CD4-positive, alpha-beta T cell treated with Interleukin-6 at 100 ng/mL for 8 hours (primary cell): ENCODE data around the gene ALDH4A1.
"Not testable (repeated sequence)": the region's sequence is repeated elsewhere in the genome, so short reads cannot be mapped to it uniquely, and the experiment has no call there.

Source experiments
- DNase-seq: peaks from one replicate; pipeline ENCODE4 v3.0.0-alpha.2; 2020; ENCODE audit warnings: mixed read lengths, low spot score

ALDH4A1 gene

GRCh38 chr1:18854331-18855025, 47.9 kb downstream of the ALDH4A1 start:
- no peak for DNase-seq

- no peak for DNase-seq
These were observed 49.9 kb downstream of the ALDH4A1 start for GRCh38 chr1:18852501-18852900.

DNA sequence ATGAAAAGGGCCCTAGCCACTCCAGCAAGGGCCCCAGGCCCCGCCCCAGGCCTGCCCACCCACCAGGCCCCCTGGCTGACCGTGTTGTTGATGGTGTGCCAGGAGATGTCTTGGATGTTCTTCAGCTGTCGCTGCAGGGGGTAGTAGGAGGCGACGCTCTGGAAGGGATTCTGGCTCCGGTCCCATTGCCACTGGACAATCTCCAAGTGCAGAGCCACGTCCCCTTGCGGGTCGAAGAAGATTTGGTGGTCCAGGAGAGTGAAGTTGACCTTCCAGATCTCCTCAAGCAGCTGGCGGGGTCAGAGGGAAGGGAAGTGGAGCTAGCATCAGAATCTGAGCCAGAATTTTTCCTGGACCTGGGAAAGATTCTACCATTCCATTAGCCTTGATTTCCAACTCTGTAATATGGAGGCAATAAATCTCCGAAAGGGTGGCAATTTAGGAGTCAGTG, 53.1 kb downstream of the ALDH4A1 start:
- DNase-seq: no peak

DNA sequence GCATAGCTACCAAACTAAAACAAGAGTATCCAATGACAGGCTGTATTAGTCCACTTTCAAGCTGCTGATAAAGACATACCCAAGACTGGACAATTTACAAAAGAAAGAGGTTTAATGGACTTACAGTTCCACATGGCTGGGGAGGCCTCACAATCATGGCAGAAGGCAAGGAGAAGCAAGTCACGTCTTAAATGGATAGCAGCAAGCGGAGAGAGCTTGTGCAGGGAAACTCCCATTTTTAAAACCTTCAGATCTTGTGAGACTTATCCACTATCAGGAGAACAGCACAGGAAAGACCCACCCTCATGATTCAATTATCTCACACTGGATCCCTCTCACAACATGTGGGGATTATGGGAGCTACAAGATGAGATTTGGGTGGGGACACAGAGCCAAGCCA, 54.6 kb downstream of the ALDH4A1 start:
- not testable (repeated sequence) for DNase-seq

GRCh38 chr1:18840145-18840544, 62.2 kb downstream of the ALDH4A1 start:
- no peak for DNase-seq

- DNase-seq: no peak
These were observed 65.7 kb downstream of the ALDH4A1 start for GRCh38 chr1:18836654-18837053.

- not testable (repeated sequence) for DNase-seq
These were observed 70.0 kb downstream of the ALDH4A1 start for GRCh38 chr1:18832319-18832718.

DNA sequence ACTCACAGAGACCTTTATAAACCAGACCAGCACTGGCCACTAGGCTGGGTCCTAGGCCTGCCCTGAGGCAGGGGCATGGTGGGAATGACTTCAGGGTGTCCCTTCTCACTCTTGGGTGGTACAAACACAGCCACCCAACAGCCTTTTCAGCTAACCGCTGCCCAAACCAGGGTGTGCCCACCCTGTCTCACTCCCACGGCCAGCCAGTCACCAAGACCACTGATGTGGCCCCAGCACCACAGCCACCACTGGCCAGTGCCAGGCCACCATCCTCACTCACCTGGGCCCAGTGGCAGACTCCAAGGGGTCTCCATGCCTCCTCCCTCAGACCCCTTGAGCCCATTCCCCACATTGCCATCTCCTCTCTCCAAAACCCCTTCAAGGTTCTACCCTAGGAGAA, 70.7 kb downstream of the ALDH4A1 start:
- no peak for DNase-seq

- DNase-seq: no peak
These were observed 71.8 kb downstream of the ALDH4A1 start for GRCh38 chr1:18830596-18830995.

GRCh38 chr1:18829671-18830070, 72.7 kb downstream of the ALDH4A1 start:
- no peak for DNase-seq

DNA sequence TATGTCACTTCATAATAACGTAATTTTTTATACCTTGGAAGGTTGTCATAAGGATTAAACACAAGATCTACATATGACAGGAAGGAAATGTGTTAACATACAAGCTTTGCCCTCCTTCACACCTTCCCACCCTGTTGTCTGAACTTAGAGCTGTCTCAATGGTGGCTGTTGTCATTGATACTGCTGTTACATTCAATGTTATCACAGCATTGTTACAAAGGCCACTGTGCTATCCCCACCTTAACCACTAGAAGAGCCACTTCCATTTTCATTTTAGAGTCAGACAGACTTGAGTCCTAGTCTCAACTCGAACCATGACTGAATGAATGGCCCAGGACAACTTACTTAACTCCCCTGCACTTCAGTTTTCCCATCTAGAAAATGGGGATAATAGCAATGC, 74.1 kb downstream of the ALDH4A1 start:
- no peak for DNase-seq

- DNase-seq: no peak
These were observed 78.9 kb downstream of the ALDH4A1 start for GRCh38 chr1:18823438-18823837.
